Fibroblast of lung (primary cell): ENCODE measurements around the gene SIAH2. TPM values are rescaled to one million over a fixed set of nuclear protein-coding genes. Genes with fewer than 3 reads are reported as not detected.

Experiments
- DNase-seq, 2 donors: peaks; one replicate each; pipeline versions ENCODE4 v3.0.0 to v3.0.0-alpha.2; 2010; ENCODE audit warnings: low read depth in 2 of 2
- H2AFZ ChIP-seq: 2 replicates; pipeline ENCODE4 v1.5.1; 2012; ENCODE audit warnings: low read length, control low read depth, inconsistent platforms
- H3K27ac ChIP-seq: 2 replicates; pipeline ENCODE4 v1.5.1; 2011; ENCODE audit warnings: low read length, control low read depth; ENCODE audit not compliant: insufficient read depth
- H3K27me3 ChIP-seq: 2 replicates; pipeline ENCODE4 v1.5.1; 2011; ENCODE audit warnings: mild to moderate bottlenecking, low read length; ENCODE audit not compliant: control insufficient read depth, insufficient read depth
- H3K36me3 ChIP-seq: 2 replicates; pipeline ENCODE4 v1.5.1; 2011; ENCODE audit warnings: low read length; ENCODE audit not compliant: control insufficient read depth, insufficient read depth
- H3K4me1 ChIP-seq: 2 replicates; pipeline ENCODE4 v1.5.1; 2011; ENCODE audit warnings: low read length; ENCODE audit not compliant: control insufficient read depth, insufficient read depth; ENCODE audit errors: extremely low read depth
- H3K4me2 ChIP-seq: 2 replicates; pipeline ENCODE4 v1.5.1; 2011; ENCODE audit warnings: low read length, control low read depth; ENCODE audit not compliant: insufficient read depth; ENCODE audit errors: extremely low read depth
- H3K4me3 ChIP-seq, 4 experiments: fragments of 200-600 bp in 1 of 4; sonication (generic) in 1 of 4; replicated peaks in 1 of 4; 2 replicates each; pipeline ENCODE4 v1.5.1; 2011 to 2016; ENCODE audit warnings: low read length in 4 of 4, low read depth in 3 of 4, mild to moderate bottlenecking in 3 of 4, control low read depth in 2 of 4, inconsistent platforms in 1 of 4, mixed read lengths in 1 of 4; ENCODE audit not compliant: insufficient read depth in 1 of 4; ENCODE audit errors: control extremely low read depth in 1 of 4
- H3K79me2 ChIP-seq: 2 replicates; pipeline ENCODE4 v1.5.1; 2012; ENCODE audit warnings: mild to moderate bottlenecking, low read length, inconsistent platforms; ENCODE audit not compliant: control insufficient read depth, insufficient read depth
- H3K9ac ChIP-seq: 2 replicates; pipeline ENCODE4 v1.5.1; 2011; ENCODE audit warnings: mild to moderate bottlenecking, low read length, control low read depth; ENCODE audit not compliant: insufficient read depth
- H3K9me3 ChIP-seq: 2 replicates; pipeline ENCODE4 v1.5.1; 2012; ENCODE audit warnings: low read depth, low read length; ENCODE audit not compliant: control insufficient read depth, insufficient read depth
- H4K20me1 ChIP-seq: 2 replicates; pipeline ENCODE4 v1.5.1; 2011; ENCODE audit warnings: low read length; ENCODE audit not compliant: control insufficient read depth, insufficient read depth; ENCODE audit errors: extremely low read depth
- CTCF ChIP-seq, 2 donors: IDR thresholded peaks in 1 of 2; conservative IDR thresholded peaks in 1 of 2; 1 replicate in 1 of 2; 2 replicates in 1 of 2; pipeline ENCODE4 v1.5.1; 2011 to 2012; ENCODE audit warnings: low read length in 2 of 2, control low read depth in 1 of 2, inconsistent platforms in 1 of 2, low read depth in 1 of 2, mild to moderate bottlenecking in 1 of 2
- EZH2 ChIP-seq: IDR thresholded peaks from 2 replicates; pipeline ENCODE4 v1.5.1; 2012; ENCODE audit warnings: low read length, control low read depth, mild to moderate bottlenecking; ENCODE audit errors: missing control alignments
- polyA plus RNA-seq, 2 donors: library from polyadenylated mRNA; depleted of rRNA in 1 of 2; stranded (reverse) in 1 of 2; unstranded in 1 of 2; fragments of >200 nt; gene quantifications; 2 replicates each; pipeline ENCODE4 v1.2.1, GENCODE V29; 2011 to 2012; ENCODE audit warnings: missing spikeins in 1 of 2
- total RNA-seq: library from RNA; depleted of rRNA; stranded (reverse); fragments of >200 nt; gene quantifications from 2 replicates; pipeline ENCODE4 v1.2.1, GENCODE V29; 2014

The SIAH2 gene
- total and polyA plus RNA-seq, 2 donors (not counting 1 experiment from before 2014, with no cell fraction given), result 28.9 to 29.7 TPM

GRCh38 chr3:150742141-150742523, 20.8 kb downstream of the SIAH2 start:
- no peak overlapping the region for H3K27ac ChIP-seq
- H2AFZ ChIP-seq, result no peak overlapping the region
- TF ChIP-seq EZH2, result no peak
- TF ChIP-seq CTCF (conservative IDR thresholded peaks at IDR 0.05 in 1 of 2, IDR thresholded peaks at IDR 0.05 in 1 of 2; ENCODE audit: low read depth in 1 of 2, low read length in 2 of 2), result no peak
- no peak for DNase-seq
- no peak overlapping the region for H3K9ac ChIP-seq
- H3K9me3 ChIP-seq, result no peaks in the 10 kb centered on the region
- peaks cover 6% of the 10 kb centered on the region for H3K4me1 ChIP-seq
- no peak overlapping the region for H3K4me3 ChIP-seq
- H3K27me3 ChIP-seq, result no peaks in the 10 kb centered on the region
- H3K4me2 ChIP-seq, result no peak overlapping the region
- peaks cover 2% of the 10 kb centered on the region for H3K36me3 ChIP-seq
- no peaks in the 10 kb centered on the region for H4K20me1 ChIP-seq
- peaks cover 32% of the 10 kb centered on the region for H3K79me2 ChIP-seq

GRCh38 chr3:150741497-150742140, 21.4 kb downstream of the SIAH2 start:
- DNase-seq, result peak in 1 of 2 donors; percentile 57
- TF ChIP-seq CTCF (conservative IDR thresholded peaks at IDR 0.05 in 1 of 2, IDR thresholded peaks at IDR 0.05 in 1 of 2; ENCODE audit: low read depth in 1 of 2, low read length in 2 of 2) (no peak), EZH2 (no peak)
- H3K27me3 ChIP-seq, result no peaks in the 10 kb centered on the region
- H2AFZ ChIP-seq, result no peak overlapping the region
- peaks cover 2% of the 10 kb centered on the region for H3K36me3 ChIP-seq
- H3K9me3 ChIP-seq, result no peaks in the 10 kb centered on the region
- no peak overlapping the region for H3K9ac ChIP-seq
- no peak overlapping the region for H3K4me3 ChIP-seq
- H4K20me1 ChIP-seq, result no peaks in the 10 kb centered on the region
- no peak overlapping the region for H3K27ac ChIP-seq
- H3K4me1 ChIP-seq, result peaks cover 6% of the 10 kb centered on the region
- peaks cover 28% of the 10 kb centered on the region for H3K79me2 ChIP-seq
- H3K4me2 ChIP-seq, result no peak overlapping the region

- no peak overlapping the region for H3K4me2 ChIP-seq
- peaks cover 6% of the 10 kb centered on the region for H3K4me1 ChIP-seq
- DNase-seq, result no peak
- no peaks in the 10 kb centered on the region for H3K9me3 ChIP-seq
- H3K36me3 ChIP-seq, result peaks cover 2% of the 10 kb centered on the region
- no peaks in the 10 kb centered on the region for H3K27me3 ChIP-seq
- no peak overlapping the region for H3K27ac ChIP-seq
- H3K4me3 ChIP-seq, result no peak overlapping the region
- H4K20me1 ChIP-seq, result no peaks in the 10 kb centered on the region
- no peak overlapping the region for H3K9ac ChIP-seq
- peaks cover 22% of the 10 kb centered on the region for H3K79me2 ChIP-seq
- TF ChIP-seq CTCF (conservative IDR thresholded peaks at IDR 0.05 in 1 of 2, IDR thresholded peaks at IDR 0.05 in 1 of 2; ENCODE audit: low read depth in 1 of 2, low read length in 2 of 2) (no peak), EZH2 (no peak)
- H2AFZ ChIP-seq, result no peak overlapping the region
Measured at GRCh38 chr3:150740733-150741496, 22.1 kb downstream of the SIAH2 start.
